CD4-positive, alpha-beta T cell (primary cell): ENCODE results near the gene PTPRN2. TPM values are rescaled to one million over a fixed set of nuclear protein-coding genes. Genes with fewer than 3 reads are reported as not detected.

Experiments
- ATAC-seq: fragments of 200-7000 bp; cut with Tn5 transposase; one replicate; pipeline ENCODE4 v1.10.0; 2022; ENCODE audit warnings: mild to moderate bottlenecking; ENCODE audit not compliant: poor library complexity
- CTCF ChIA-PET: fragments of 350-600 bp; sonication (Branson Sonifier 250); formaldehyde crosslinking; loops from one replicate; lab custom pipeline; 2021; ENCODE audit warnings: antibody characterized with exemption, inconsistent platforms; lab: Charles Lee
- POLR2A ChIA-PET: fragments of 350-600 bp; sonication (Branson Sonifier 250); formaldehyde crosslinking; loops from one replicate; lab custom pipeline; 2021; ENCODE audit warnings: antibody characterized with exemption, inconsistent platforms; lab: Charles Lee
- DNase-seq, 14 experiments: peaks; one replicate each; pipeline ENCODE4 v3.0.0-alpha.2; 2013 to 2020; ENCODE audit warnings: mixed read lengths in 2 of 14
- H3K27ac ChIP-seq, 2 donors: one replicate each; pipeline versions ENCODE4 v1.5.1 to v1.7.0; 2013; ENCODE audit warnings: low read length in 2 of 2, low read depth in 1 of 2, mild to moderate bottlenecking in 1 of 2
- H3K27me3 ChIP-seq, 2 experiments: 1 replicate in 1 of 2; 2 replicates in 1 of 2; pipeline versions ENCODE4 v1.6.1 to v1.7.0; 2013; ENCODE audit warnings: low read length in 2 of 2, control low read depth in 1 of 2, mild to moderate bottlenecking in 1 of 2, moderate library complexity in 1 of 2; ENCODE audit not compliant: insufficient read depth in 2 of 2, control insufficient read depth in 1 of 2
- H3K36me3 ChIP-seq: one replicate; pipeline ENCODE4 v1.6.1; 2013; ENCODE audit warnings: low read length, control low read depth; ENCODE audit not compliant: insufficient read depth
- H3K4me1 ChIP-seq: one replicate; pipeline ENCODE4 v1.6.1; 2013; ENCODE audit warnings: low read length, control low read depth; ENCODE audit not compliant: insufficient read depth
- H3K4me3 ChIP-seq: one replicate; pipeline ENCODE4 v1.5.1; 2013; ENCODE audit warnings: mild to moderate bottlenecking, low read length, moderate library complexity
- H3K9me3 ChIP-seq, 2 experiments: 1 replicate in 1 of 2; 2 replicates in 1 of 2; pipeline versions ENCODE4 v1.6.1 to v1.7.0; 2013; ENCODE audit warnings: low read length in 2 of 2, mild to moderate bottlenecking in 2 of 2, control low read depth in 1 of 2, moderate library complexity in 1 of 2; ENCODE audit not compliant: control insufficient read depth in 1 of 2, insufficient read depth in 1 of 2
- H3K27ac Mint-ChIP-seq: one replicate; pipeline ENCODE4 v1.8.0; 2020; ENCODE audit warnings: mixed read lengths
- H3K27me3 Mint-ChIP-seq: one replicate; pipeline ENCODE4 v1.8.0; 2021; ENCODE audit warnings: mixed read lengths
- H3K36me3 Mint-ChIP-seq: one replicate; pipeline ENCODE4 v1.8.0; 2021; ENCODE audit warnings: low read depth, mixed read lengths
- H3K4me1 Mint-ChIP-seq: one replicate; pipeline ENCODE4 v1.8.0; 2021; ENCODE audit warnings: low read depth, mixed read lengths
- H3K4me3 Mint-ChIP-seq: one replicate; pipeline ENCODE4 v1.8.0; 2020; ENCODE audit warnings: mild to moderate bottlenecking, mixed read lengths
- H3K9me3 Mint-ChIP-seq: one replicate; pipeline ENCODE4 v1.8.0; 2020; ENCODE audit warnings: mixed read lengths
- CTCF ChIP-seq: fragments of 200-600 bp; IDR thresholded peaks from one replicate; pipeline ENCODE4 v1.8.0; 2022; ENCODE audit warnings: antibody characterized with exemption, mild to moderate bottlenecking
- intact Hi-C, 2 experiments: fragments of 100-400 bp; cut with DNase I in 1 of 2; cut with micrococcal nuclease in 1 of 2; formaldehyde crosslinking; loops; one replicate each; pipeline versions ENCODE4 v1.15.1 to v1.9.0; 2023 to 2025; cut with DNase I, micrococcal nuclease
- total RNA-seq, 174 experiments: library from RNA in 2 of 174; stranded (reverse) in 2 of 174; gene quantifications; one replicate each; pipeline ENCODE4 v1.2.3 and lab custom pipeline; 2021 to 2026

Gene PTPRN2
- total RNA-seq, 2 experiments from 2014 or later: 0.34 to 0.44 TPM

GRCh38 chr7:157764946-157765537, 822.6 kb downstream of the PTPRN2 start:
- no peak overlapping the region for H3K27ac Mint-ChIP-seq

GRCh38 chr7:157764193-157764592, 823.4 kb downstream of the PTPRN2 start:
- Histone ChIP-seq H3K9me3 (peaks cover 0 to 32% of the 10 kb centered on the region in 2 experiments), H3K4me3 (no peak overlapping the region), H3K36me3 (no peaks in the 10 kb centered on the region), H3K27ac (no peak overlapping the region), H3K4me1 (no peaks in the 10 kb centered on the region), H3K27me3 (peaks cover 0 to 4% of the 10 kb centered on the region in 2 experiments)
- no peak for TF ChIP-seq CTCF
- POLR2A ChIA-PET: no interaction called here
- Mint-ChIP-seq H3K36me3 (no peaks in the 10 kb centered on the region), H3K27ac (no peak overlapping the region), H3K4me1 (peaks cover 7% of the 10 kb centered on the region), H3K4me3 (no peak overlapping the region), H3K27me3 (peaks cover 17% of the 10 kb centered on the region), H3K9me3 (peaks cover 3% of the 10 kb centered on the region)
- intact Hi-C loops: no loop called here
- no peak for DNase-seq
- no peak for ATAC-seq
- CTCF ChIA-PET: no interaction called here

More at GRCh38 chr7:157764946-157765537, 822.6 kb downstream of the PTPRN2 start:
- Mint-ChIP-seq H3K4me1 (peaks cover 7% of the 10 kb centered on the region), H3K27me3 (peaks cover 21% of the 10 kb centered on the region), H3K9me3 (peaks cover 3% of the 10 kb centered on the region), H3K36me3 (no peaks in the 10 kb centered on the region), H3K4me3 (no peak overlapping the region)
- Histone ChIP-seq H3K4me3 (no peak overlapping the region), H3K36me3 (no peaks in the 10 kb centered on the region), H3K9me3 (peaks cover 0 to 38% of the 10 kb centered on the region in 2 experiments), H3K4me1 (no peaks in the 10 kb centered on the region), H3K27ac (no peak overlapping the region), H3K27me3 (peaks cover 0 to 4% of the 10 kb centered on the region in 2 experiments)
- ATAC-seq (no peak), DNase-seq (no peak)
- POLR2A ChIA-PET: no interaction called here
- intact Hi-C loops: no loop called here
- no peak for TF ChIP-seq CTCF
- CTCF ChIA-PET: no interaction called here

- Mint-ChIP-seq H3K27ac (no peak overlapping the region), H3K36me3 (no peaks in the 10 kb centered on the region), H3K27me3 (peaks cover 10% of the 10 kb centered on the region), H3K4me3 (no peak overlapping the region), H3K9me3 (peaks cover 3% of the 10 kb centered on the region), H3K4me1 (peaks cover 7% of the 10 kb centered on the region)
- peaks cover 0 to 30% of the 10 kb centered on the region in 2 experiments for H3K9me3 ChIP-seq
- no peak overlapping the region for H3K4me3 ChIP-seq
- CTCF ChIA-PET: no interaction called here
- POLR2A ChIA-PET: no interaction called here
- DNase-seq (no peak), ATAC-seq (no peak)
- H3K27ac ChIP-seq: no peak overlapping the region
- no peaks in the 10 kb centered on the region for H3K4me1 ChIP-seq
- TF ChIP-seq CTCF: no peak
- H3K27me3 ChIP-seq: peaks cover 0 to 4% of the 10 kb centered on the region in 2 experiments
- intact Hi-C loops: no loop called here
- H3K36me3 ChIP-seq: no peaks in the 10 kb centered on the region
Measured at GRCh38 chr7:157763279-157764000, 824.2 kb downstream of the PTPRN2 start.
